Muscle layer of colon (tissue), 2 donors: ENCODE results near the gene ADCY5.
A peak's percentile ranks its signal among the peaks of the same experiment; 100 is the strongest.

ENCODE experiments used
- H3K27ac ChIP-seq: one replicate; pipeline ENCODE4 v1.7.0; 2013; ENCODE audit warnings: low read depth, mild to moderate bottlenecking, low read length, moderate library complexity
- H3K27me3 ChIP-seq, 2 donors: one replicate each; pipeline ENCODE4 v1.7.0; 2013; ENCODE audit warnings: low read length in 2 of 2, mild to moderate bottlenecking in 2 of 2; ENCODE audit not compliant: insufficient read depth in 2 of 2, control insufficient read depth in 1 of 2
- H3K36me3 ChIP-seq: one replicate; pipeline ENCODE4 v1.7.0; 2013; ENCODE audit warnings: mild to moderate bottlenecking, low read length; ENCODE audit not compliant: insufficient read depth
- H3K4me1 ChIP-seq: one replicate; pipeline ENCODE4 v1.7.0; 2013; ENCODE audit warnings: mild to moderate bottlenecking, low read length; ENCODE audit not compliant: insufficient read depth
- H3K4me3 ChIP-seq, 2 donors: one replicate each; pipeline ENCODE4 v1.7.0; 2013; ENCODE audit warnings: low read length in 2 of 2, low read depth in 1 of 2, mild to moderate bottlenecking in 1 of 2, moderate library complexity in 1 of 2
- H3K9ac ChIP-seq: one replicate; pipeline ENCODE4 v1.7.0; 2013; ENCODE audit warnings: low read length
- H3K9me3 ChIP-seq: one replicate; pipeline ENCODE4 v1.7.0; 2013; ENCODE audit warnings: mild to moderate bottlenecking, low read length
- donor health status: abdominal sarcoma.
- donor health status: Adenocarcinoma of cecum.

The ADCY5 gene

DNA sequence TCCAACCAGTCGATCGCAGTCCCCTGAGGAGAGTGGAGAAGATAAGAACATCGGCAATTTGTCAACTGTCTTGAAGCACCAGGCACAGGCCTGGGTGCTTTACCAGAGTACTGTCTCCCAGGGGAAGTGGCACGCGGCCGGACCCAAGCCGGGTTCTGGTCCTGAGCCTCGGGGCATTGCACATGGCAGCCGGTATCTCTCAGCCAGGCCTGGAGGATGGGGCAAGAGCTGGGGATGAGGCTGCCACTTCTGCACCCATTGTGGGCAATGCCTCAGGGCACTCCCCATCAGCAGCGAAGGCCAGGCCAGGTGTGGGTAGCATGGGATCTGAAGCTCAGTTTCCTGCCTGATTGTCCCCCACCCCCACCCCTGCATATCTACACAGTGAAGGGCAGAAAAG, 77.5 kb downstream of the ADCY5 start:
- Histone ChIP-seq H3K36me3 (no peaks in the 10 kb centered on the region), H3K9me3 (no peaks in the 10 kb centered on the region), H3K4me1 (peaks cover 80% of the 10 kb centered on the region), H3K4me3 (no peak overlapping the region), H3K27me3 (no peaks in the 10 kb centered on the region), H3K9ac (no peak overlapping the region), H3K27ac (peak overlapping the region; percentile 62)

DNA sequence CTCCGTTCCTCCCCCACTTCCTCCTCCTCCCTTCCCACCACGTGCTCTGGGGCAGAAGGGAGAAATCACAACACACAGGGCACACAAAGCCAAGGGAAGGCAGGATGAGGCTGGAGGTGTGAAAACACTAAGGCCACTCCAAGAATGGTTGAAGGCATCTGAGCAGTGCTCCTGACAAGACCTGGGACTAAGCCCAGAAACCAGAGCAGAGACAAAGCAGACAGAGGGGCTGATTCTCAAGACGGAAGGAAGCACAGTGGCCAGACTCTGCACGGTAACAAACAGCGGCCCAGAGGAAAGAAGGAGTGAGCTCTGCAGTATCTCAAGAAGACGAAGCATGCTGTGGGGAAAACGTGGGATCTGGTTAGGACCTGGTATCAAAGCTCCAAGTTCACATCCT, 78.1 kb downstream of the ADCY5 start:
- H3K36me3 ChIP-seq, result no peaks in the 10 kb centered on the region
- peaks cover 74% of the 10 kb centered on the region for H3K4me1 ChIP-seq
- H3K27ac ChIP-seq, result peak overlapping the region; percentile 62
- H3K9me3 ChIP-seq, result no peaks in the 10 kb centered on the region
- no peak overlapping the region for H3K9ac ChIP-seq
- H3K27me3 ChIP-seq, result no peaks in the 10 kb centered on the region
- no peak overlapping the region for H3K4me3 ChIP-seq

DNA sequence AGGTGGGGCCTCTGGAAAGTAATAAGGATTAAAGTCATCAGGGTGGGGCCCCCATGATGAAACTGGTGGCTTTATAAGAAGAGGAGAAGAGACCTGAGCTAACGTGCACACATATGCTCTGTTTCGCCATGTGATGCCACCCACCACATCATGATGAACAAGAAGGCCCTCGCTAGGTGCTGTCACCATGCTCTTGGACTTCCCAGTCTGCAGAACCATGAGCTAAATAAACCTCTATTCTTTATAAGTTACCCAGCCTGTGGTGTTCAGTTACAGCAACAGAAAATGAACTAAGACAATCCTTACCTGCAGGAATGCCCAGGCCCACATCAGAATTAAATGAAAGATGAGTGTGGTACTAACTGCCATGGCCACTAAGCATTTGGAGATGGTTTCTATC, 79.8 kb downstream of the ADCY5 start:
- Histone ChIP-seq H3K9ac (no peak overlapping the region), H3K4me3 (no peak overlapping the region), H3K9me3 (no peaks in the 10 kb centered on the region), H3K4me1 (peaks cover 57% of the 10 kb centered on the region), H3K36me3 (no peaks in the 10 kb centered on the region), H3K27ac (no peak overlapping the region), H3K27me3 (no peaks in the 10 kb centered on the region)

DNA sequence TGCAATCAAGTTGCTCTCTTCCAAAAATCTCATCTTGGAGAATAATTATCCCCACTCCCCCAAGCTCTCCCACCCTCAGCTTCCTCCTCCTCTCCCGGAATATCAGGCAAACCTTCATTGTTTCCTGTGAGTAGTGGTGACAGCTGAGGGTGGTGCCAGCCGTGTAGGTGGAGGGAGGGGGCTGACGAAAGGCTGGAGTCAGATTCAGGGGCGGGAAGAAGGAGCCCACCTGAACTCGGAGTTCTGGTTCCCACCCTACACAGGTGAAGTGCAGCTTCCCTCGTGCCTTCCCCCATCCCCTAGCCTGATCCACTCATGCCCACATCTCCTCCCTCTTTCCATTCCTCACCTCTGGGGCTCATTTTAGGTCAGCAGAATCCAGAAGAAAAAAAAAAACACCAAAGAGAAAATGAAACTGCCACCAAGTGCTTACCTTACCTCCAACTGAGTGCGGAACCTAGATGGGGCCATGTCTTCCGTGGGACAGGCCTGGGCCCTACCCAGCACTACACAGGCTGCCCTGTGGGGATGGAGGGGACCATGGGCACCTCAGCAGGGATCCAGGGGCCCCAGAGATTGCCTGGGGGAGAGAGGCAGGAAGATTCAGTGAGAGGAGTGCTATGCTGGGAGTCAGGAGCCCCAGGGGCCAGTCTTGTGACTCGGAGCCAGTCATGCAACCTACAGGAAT, 81.3 kb downstream of the ADCY5 start:
- H3K27ac ChIP-seq, result no peak overlapping the region
- H3K27me3 ChIP-seq, result no peaks in the 10 kb centered on the region
- no peak overlapping the region for H3K9ac ChIP-seq
- no peaks in the 10 kb centered on the region for H3K36me3 ChIP-seq
- H3K4me3 ChIP-seq, result no peak overlapping the region
- H3K4me1 ChIP-seq, result peaks cover 44% of the 10 kb centered on the region
- H3K9me3 ChIP-seq, result no peaks in the 10 kb centered on the region

DNA sequence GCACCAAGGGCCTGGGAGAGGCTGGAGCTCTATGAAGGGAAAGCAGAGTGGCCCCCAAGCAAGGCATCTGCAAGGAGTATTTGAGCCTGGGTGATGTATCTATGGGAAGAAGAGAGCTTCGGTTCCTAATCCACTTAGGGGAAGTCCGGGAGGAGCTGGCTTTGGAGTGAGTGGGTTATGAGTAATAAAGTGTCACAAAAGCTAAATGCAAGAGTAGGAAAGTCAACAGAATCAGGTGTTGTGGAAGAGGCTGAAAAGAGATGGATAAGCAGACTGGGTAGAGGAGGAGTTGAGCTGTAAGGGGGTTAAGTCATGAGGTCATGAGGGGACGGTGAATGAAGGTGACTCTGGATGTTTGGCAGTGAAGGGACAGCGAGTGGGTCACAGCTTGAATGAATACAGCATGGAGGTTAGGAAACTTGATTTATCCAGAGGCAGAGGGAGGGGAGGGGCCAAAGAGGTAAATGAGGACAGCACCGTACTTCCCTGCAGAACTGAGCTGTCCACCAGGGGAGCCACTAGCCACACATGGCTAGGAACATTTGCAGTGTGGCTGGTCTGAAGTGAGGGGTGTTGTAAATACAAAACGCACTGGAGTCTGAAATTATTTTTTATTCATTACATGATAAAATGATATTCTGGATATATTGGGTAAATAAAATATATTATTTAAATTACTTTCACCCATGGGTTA, 83.3 kb downstream of the ADCY5 start:
- Histone ChIP-seq H3K27ac (no peak overlapping the region), H3K36me3 (no peaks in the 10 kb centered on the region), H3K4me3 (no peak overlapping the region), H3K9ac (no peak overlapping the region), H3K4me1 (peaks cover 24% of the 10 kb centered on the region), H3K9me3 (no peaks in the 10 kb centered on the region), H3K27me3 (no peaks in the 10 kb centered on the region)

DNA sequence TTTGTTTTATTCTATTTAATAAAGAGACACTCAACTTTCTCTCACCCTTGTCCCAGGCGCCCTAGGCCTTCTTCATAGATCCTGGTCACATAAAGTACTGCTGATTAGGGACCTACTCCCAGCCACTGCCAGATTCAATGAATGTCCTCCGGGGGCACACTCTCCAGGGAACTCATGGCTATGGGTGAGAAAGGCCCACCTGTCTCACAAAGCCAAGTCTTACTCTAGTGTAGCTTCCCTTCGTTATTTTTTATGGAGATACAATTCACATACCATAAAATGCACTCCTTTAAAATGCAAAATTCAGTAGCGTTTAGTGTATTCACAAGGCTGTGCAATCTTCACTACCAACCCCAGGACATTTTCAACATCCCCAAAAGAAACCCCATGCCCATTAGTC, 87.8 kb downstream of the ADCY5 start:
- H3K27ac ChIP-seq, result no peak overlapping the region

DNA sequence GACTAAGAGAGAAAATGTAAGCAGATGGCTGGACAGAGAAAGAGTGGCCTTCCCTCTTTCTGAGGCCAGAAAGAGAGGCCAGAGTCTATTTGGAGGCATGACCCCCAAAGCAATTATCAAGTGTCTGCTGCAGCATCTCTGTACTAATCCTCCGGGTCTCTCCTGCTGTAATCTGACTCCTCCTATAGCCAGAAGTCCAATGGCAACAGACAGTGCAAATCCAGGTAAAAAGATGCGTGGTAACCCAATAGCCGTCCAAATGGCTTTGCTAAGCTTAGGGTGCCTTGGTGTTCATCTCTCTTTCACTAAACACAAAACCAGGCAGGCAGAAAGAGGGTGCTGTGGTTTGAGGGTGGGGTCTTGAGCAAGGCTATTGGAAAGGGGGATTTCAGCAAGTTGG, 91.6 kb downstream of the ADCY5 start:
- no peak overlapping the region for H3K9ac ChIP-seq

More for the DNA sequence above, 87.8 kb downstream of the ADCY5 start:
- Histone ChIP-seq H3K27me3 (no peaks in the 10 kb centered on the region), H3K36me3 (no peaks in the 10 kb centered on the region), H3K4me1 (peaks cover 5% of the 10 kb centered on the region), H3K9ac (no peak overlapping the region), H3K9me3 (no peaks in the 10 kb centered on the region), H3K4me3 (no peak overlapping the region)

DNA sequence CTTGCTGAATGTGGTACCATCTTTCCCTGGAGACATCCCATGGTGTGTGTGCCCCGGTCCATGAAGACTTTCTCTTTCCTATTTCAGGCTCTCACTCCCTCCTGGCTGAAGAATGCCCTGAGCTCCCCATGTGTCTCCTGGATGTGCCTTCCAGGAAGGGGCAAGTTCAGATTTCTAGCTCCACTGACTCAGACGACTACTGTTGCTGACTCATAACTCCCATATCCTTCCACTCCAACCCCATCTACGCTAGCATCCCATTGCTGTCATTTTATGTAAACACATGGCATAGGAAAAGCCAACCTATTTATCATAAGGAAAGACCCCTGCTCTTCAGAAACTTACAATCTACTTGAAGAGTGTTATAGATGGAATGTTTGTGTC, 95.0 kb downstream of the ADCY5 start:
- H3K9me3 ChIP-seq, result no peaks in the 10 kb centered on the region
- no peak overlapping the region for H3K27ac ChIP-seq
- H3K27me3 ChIP-seq, result no peaks in the 10 kb centered on the region
- peaks cover 6% of the 10 kb centered on the region for H3K36me3 ChIP-seq
- H3K4me3 ChIP-seq, result no peak overlapping the region
- peaks cover 27% of the 10 kb centered on the region for H3K4me1 ChIP-seq
- H3K9ac ChIP-seq, result no peak overlapping the region

More for the DNA sequence above, 91.6 kb downstream of the ADCY5 start:
- Histone ChIP-seq H3K27ac (no peak overlapping the region), H3K36me3 (no peaks in the 10 kb centered on the region), H3K4me3 (no peak overlapping the region), H3K27me3 (no peaks in the 10 kb centered on the region), H3K4me1 (peaks cover 17% of the 10 kb centered on the region), H3K9me3 (no peaks in the 10 kb centered on the region)

DNA sequence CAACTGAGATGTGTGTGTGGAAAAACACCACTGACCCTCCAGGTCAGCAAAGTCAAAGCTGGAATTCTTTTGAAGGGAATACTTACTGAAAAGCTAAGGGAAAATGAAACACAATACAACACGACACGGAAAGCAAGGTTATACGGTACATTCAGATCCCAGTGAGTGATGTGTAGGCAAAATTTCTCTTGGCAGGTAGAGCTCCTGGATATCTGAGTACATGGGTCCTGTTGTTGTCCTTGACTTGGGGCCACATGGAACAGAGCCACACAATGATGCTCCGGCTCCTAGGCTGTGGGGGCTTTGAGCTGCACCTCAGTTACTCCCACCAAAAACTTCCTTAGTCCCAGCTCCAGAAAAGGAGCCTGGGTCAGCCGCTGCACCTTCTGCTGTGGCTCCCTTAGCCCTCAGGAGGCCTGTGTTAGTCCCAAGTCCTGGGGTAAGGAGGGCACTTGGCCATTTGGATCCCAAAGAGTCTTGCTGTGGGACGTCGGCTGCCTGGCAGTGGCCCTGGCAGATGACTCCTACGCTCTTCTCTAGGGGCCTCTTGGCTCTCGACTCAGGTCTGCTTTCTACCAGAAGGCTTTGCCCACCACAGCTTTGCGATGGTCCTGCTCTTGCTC, 95.6 kb downstream of the ADCY5 start:
- Histone ChIP-seq H3K4me1 (peaks cover 27% of the 10 kb centered on the region), H3K4me3 (no peak overlapping the region), H3K9ac (no peak overlapping the region), H3K27ac (no peak overlapping the region), H3K27me3 (no peaks in the 10 kb centered on the region), H3K36me3 (peaks cover 7% of the 10 kb centered on the region), H3K9me3 (no peaks in the 10 kb centered on the region)

DNA sequence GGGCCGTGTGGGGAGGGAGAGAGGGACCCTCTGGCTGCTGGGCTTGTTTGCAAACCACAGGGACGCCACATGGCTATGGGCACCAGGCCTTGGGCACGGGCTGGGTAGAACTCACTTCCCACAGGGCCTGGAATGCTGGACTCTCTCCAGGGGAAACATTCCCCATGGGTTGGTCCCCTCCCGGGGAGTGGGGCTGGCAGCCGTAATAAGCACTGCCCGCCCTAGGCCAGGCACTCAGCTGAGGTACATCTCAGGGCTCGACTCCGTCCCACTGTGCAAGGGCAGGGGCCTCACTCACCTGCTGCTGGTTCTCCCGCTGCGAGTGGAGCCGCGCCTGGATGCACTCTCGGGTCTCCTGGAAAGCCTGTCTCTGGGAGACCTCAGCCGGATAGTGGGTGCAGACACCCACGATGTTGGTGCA, 96.7 kb downstream of the ADCY5 start:
- no peaks in the 10 kb centered on the region for H3K9me3 ChIP-seq
- H3K9ac ChIP-seq, result no peak overlapping the region
- no peak overlapping the region for H3K4me3 ChIP-seq
- peaks cover 23% of the 10 kb centered on the region for H3K4me1 ChIP-seq
- no peak overlapping the region for H3K27ac ChIP-seq
- peaks cover 14% of the 10 kb centered on the region for H3K36me3 ChIP-seq
- H3K27me3 ChIP-seq, result no peaks in the 10 kb centered on the region

DNA sequence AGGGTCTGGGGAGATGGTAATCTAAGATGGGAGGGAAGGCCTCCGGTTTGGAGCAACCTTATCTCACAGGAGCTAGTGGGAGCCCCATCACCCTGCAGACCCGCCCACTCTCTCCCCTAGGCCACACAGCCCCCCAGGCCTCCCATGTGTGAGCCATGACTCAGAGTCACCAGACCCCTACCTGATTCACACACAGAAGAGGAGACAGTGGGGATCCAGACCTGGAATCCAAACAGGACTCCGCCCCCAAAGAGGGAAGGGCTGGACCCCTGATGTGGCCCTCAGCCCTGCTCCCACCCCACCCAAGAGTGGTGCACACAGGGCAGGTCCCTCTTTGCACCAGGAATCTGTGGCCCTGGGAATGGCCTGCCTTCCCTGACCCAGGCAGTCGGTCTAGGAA, 97.4 kb downstream of the ADCY5 start:
- H3K9me3 ChIP-seq, result no peaks in the 10 kb centered on the region
- H3K27ac ChIP-seq, result no peak overlapping the region
- peaks cover 27% of the 10 kb centered on the region for H3K4me1 ChIP-seq
- H3K27me3 ChIP-seq, result no peaks in the 10 kb centered on the region
- no peak overlapping the region for H3K4me3 ChIP-seq
- peaks cover 14% of the 10 kb centered on the region for H3K36me3 ChIP-seq
- no peak overlapping the region for H3K9ac ChIP-seq
